ENCODE data around the gene TUBA3C.
"Not testable (repeated sequence)": the region's sequence is repeated elsewhere in the genome, so short reads cannot be mapped to it uniquely, and the experiment has no call there.

- not testable (repeated sequence) for TF ChIP-seq CTCF (IDR thresholded peaks at IDR 0.05; ENCODE audit: insufficient read depth, low read length); REST (IDR thresholded peaks at IDR 0.05; ENCODE audit: insufficient replicate concordance, low read depth); POLR2AphosphoS5 (IDR thresholded peaks at IDR 0.05; ENCODE audit: low read depth); SPI1 (IDR thresholded peaks at IDR 0.05; ENCODE audit: borderline replicate concordance, low read depth); GABPA (IDR thresholded peaks at IDR 0.05; ENCODE audit: low read depth)
These were observed 8.3 kb upstream of the TUBA3C start for GRCh38 chr13:19189911-19190310.
